GM21576 (cell line): ENCODE measurements around the gene BUD23.
"Not testable (repeated sequence)": the region's sequence is repeated elsewhere in the genome, so short reads cannot be mapped to it uniquely, and the experiment has no call there.

Source experiments
- ATAC-seq: cut with Tn5 transposase; IDR thresholded peaks from one replicate; pipeline ENCODE4 v1.9.1; 2021; ENCODE audit warnings: mild to moderate bottlenecking, moderate library complexity; ENCODE audit not compliant: unreplicated experiment

BUD23 gene

DNA sequence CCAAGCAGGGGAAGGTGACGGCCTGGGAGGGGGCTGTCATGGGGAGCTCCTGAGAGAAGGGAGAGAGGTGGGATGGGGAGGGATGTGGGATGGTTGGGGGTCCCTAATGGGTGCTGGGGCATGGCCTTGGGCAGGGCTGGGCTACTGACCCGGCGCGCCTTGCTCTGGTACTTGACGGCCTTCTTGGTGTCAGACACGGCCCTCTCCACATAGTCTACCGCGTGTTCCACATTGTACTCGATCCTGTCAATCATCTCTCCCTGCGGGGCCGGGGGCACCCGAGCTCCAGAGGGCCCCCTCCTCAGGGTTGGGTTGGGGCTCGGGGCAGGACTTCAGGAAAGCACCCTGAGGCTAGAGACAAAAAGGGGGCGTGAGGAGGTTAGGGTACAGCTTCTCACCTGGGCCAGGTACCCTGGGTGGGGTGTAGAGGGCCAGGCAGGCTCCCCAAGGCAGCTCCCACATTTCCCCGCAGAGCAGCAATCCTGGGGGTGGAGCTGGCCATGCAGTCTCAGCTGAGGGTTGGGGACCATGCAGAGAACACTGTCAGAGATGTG lies 17.3 kb downstream of the BUD23 start:
- no peak for ATAC-seq

- ATAC-seq = no peak
These were observed 18.1 kb downstream of the BUD23 start for GRCh38 chr7:73701357-73701995.

- ATAC-seq = no peak
These were observed 18.8 kb downstream of the BUD23 start for GRCh38 chr7:73702226-73702625.

GRCh38 chr7:73702665-73703064 lies 19.3 kb downstream of the BUD23 start:
- no peak for ATAC-seq

- ATAC-seq = no peak
These were observed 19.8 kb downstream of the BUD23 start for GRCh38 chr7:73703225-73703624.

DNA sequence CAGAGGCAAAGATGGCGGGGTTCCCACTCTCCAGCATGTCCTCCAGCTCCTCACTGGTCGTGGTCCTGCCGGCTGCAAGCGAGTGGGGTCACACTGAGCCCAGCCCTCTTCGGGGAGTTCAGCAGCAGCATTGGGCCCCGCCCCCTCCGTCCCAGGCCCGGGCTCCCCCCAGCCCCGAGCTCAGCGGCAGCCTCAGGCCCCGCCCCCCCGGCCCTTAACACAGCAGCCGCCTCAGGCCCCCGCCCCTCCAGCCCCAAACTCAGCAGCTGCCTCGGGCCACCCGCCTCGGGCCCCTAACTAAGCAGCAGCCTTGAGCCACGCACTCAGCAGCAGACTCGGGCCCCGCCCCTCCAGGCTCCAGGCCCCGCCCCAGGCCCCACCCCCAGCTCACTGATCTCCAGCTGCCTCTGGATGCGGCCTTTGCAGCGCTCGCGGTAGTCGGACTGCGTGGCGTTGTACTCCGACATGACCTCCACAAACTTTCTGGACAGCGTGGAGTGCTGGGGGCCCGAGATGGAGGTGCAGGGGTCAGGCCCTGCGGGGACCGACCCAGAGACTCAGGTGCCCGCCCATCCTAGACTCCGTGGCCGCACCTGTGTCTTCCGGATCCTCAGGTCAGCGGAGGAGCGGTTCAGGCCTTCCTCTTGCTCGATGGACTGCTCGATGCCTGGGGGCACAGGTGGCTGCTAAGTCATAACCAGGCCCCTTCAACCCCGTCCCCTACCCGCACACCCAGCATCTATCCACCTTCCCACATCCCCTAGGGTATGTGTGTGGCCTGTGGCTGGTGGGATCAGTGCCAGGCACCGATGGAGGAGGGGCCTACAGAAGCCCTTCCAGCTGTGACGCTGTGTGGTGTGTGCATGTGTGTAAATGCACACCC lies 20.6 kb downstream of the BUD23 start:
- no peak for ATAC-seq

GRCh38 chr7:73704640-73705550 lies 21.5 kb downstream of the BUD23 start:
- ATAC-seq = no peak

DNA sequence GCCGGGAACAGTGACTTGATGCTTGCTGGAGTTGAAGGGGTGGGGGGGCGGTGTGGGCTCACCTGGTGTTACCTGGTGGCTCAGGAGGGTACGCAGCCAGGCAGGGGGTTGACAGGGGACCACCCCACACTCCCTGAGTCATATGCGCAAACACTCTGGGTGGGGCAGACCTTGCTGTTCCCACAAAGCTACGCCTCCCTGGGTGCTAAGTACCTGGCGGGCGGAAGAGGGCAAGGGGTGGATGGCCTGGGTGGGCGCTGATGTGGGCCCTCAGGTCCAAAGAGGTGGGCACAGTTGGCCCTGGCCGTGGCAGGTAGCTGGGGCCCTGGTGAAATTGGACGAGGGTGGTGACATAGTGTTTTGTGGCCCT lies 22.1 kb downstream of the BUD23 start:
- no peak for ATAC-seq

DNA sequence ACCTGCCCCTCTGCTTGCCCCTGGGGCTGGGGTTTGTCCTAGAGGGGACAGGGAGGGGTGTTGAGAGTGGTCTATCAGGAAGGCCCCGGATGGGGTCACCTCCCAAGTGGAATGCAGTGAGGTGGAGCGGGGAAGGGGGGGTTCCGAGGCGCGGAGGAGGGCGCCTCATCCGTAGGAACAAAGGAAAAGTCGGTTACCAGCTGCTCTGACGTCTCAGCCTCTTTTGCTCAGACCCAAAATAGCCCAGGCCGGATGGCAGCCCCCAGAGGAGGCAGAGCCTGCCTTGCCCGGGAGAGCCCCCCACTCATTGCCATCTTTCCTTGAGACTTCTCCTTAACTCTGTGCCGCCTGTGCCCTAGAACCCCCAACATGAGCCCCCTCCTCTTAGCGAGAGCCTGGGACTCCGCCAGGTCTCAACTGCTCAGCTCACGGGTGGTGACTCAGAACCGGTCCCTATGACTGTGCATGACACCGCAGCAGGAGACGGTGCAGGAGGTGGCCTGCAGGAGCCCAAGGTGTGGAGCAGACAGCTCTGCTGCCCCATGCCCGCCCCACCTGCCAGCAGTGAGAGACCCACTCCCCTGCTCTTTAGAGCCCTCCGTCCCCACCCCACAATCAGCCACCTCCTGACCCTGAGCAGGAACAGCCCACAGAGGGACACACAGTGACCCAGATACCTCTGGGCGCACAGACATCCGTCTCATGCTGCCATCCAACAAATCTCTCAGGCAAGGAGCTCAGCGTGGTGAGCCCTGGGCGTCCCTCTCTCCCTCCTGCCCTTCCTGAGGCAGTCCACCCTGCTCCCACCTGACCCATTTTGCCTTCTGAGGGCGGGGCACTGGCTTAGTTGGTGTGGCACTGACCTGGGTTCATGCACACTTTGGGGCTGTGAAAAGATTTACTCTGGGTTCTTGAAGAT lies 23.0 kb downstream of the BUD23 start:
- ATAC-seq = no peak

GRCh38 chr7:73707045-73707631 lies 23.7 kb downstream of the BUD23 start:
- ATAC-seq = no peak

GRCh38 chr7:73708961-73709549 lies 25.7 kb downstream of the BUD23 start:
- no peak for ATAC-seq

GRCh38 chr7:73712773-73713172 lies 29.4 kb downstream of the BUD23 start:
- no peak for ATAC-seq

GRCh38 chr7:73713319-73713718 lies 29.9 kb downstream of the BUD23 start:
- ATAC-seq = not testable (repeated sequence)

- ATAC-seq = no peak
These were observed 32.4 kb downstream of the BUD23 start for GRCh38 chr7:73715648-73716317.

GRCh38 chr7:73716318-73716890 lies 33.0 kb downstream of the BUD23 start:
- ATAC-seq = no peak

DNA sequence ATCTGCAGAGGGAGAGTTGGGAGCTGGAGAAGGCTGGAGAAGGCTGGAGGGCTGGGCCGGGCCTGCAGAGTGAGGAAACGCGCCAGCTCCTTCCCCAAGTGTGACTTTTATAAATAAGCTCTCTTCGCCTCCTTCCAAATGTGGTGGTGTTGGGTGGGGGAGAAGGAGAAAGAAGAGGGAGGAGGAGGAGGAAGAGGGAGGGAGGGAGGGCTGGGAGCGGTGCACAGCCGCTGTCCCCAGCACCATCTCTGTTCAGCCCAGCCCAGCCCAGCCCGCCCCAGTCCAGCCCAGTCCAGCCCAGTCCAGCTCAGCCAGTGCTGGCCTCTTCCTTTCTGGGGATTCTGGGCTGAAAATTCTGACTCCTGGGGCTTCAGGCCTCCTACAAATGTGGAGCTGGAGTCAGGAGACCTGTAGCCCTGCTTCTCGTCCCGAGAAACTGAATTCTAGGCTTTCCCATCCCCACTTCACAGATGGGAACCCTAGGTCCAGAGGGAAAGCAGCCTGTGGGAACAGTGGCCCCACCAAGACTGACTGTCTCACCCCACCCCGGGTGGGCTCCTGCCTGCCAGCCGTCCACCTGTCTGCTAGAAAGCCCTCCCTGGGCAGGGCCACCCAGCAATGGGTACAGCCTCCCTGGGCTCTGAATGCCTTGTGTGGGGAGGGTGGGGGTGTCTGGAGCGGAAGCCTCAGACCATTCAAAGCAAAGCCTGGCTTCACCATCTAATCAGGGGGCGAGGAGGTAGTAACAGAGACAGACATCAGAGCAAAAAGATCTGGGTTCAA lies 33.8 kb downstream of the BUD23 start:
- ATAC-seq = no peak

DNA sequence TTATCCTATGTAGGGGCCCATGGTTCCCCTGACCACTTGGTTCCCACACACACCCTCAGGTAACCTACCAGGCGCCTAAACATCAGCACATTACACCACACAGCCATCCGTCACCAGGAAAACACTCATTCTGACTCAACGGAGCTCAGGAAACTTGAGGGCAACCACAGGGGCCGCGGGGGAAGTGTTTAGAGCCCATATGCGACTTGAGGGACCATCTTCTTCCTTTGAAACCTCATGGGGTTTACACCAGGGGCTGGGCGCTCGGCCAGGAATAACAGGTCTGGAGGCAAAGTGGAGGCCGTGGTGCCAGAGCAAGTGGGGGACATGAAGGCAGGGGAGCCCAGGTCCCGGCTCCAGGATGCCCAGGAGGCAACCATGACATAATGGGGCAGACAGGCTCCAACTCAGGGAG lies 34.6 kb downstream of the BUD23 start:
- ATAC-seq = no peak
